ENCODE data around the gene CNTNAP2.
"Not testable (repeated sequence)": the region's sequence is repeated elsewhere in the genome, so short reads cannot be mapped to it uniquely, and the experiment has no call there.

CNTNAP2 gene

GRCh38 chr7:148436571-148436970, 2320.0 kb downstream of the CNTNAP2 start:
- no peak for TF ChIP-seq CTCF (conservative IDR thresholded peaks at IDR 0.05; ENCODE audit: control insufficient read depth, insufficient read depth, low read depth, low read length)
- DNase-seq (ENCODE audit: low read depth), result no peak
- H3K4me3 ChIP-seq (ENCODE audit: control insufficient read depth, low read depth, low read length), result no peak overlapping the region

- TF ChIP-seq CTCF (conservative IDR thresholded peaks at IDR 0.05; ENCODE audit: control insufficient read depth, insufficient read depth, low read depth, low read length), result no peak
- H3K4me3 ChIP-seq (ENCODE audit: control insufficient read depth, low read depth, low read length), result no peak overlapping the region
- no peak for DNase-seq (ENCODE audit: low read depth)
These were observed 2320.4 kb downstream of the CNTNAP2 start for GRCh38 chr7:148437043-148437442.

- no peak for TF ChIP-seq CTCF (conservative IDR thresholded peaks at IDR 0.05; ENCODE audit: control insufficient read depth, insufficient read depth, low read depth, low read length)
- H3K4me3 ChIP-seq (ENCODE audit: control insufficient read depth, low read depth, low read length), result no peak overlapping the region
- DNase-seq (ENCODE audit: low read depth), result no peak
These were observed 2325.6 kb downstream of the CNTNAP2 start for GRCh38 chr7:148442141-148442655.

- no peak for DNase-seq (ENCODE audit: low read depth)
- no peak overlapping the region for H3K4me3 ChIP-seq (ENCODE audit: control insufficient read depth, low read depth, low read length)
- TF ChIP-seq CTCF (conservative IDR thresholded peaks at IDR 0.05; ENCODE audit: control insufficient read depth, insufficient read depth, low read depth, low read length), result no peak
These were observed 2326.3 kb downstream of the CNTNAP2 start for GRCh38 chr7:148442933-148443332.

- DNase-seq (ENCODE audit: low read depth), result no peak
- TF ChIP-seq CTCF (conservative IDR thresholded peaks at IDR 0.05; ENCODE audit: control insufficient read depth, insufficient read depth, low read depth, low read length), result no peak
- H3K4me3 ChIP-seq (ENCODE audit: control insufficient read depth, low read depth, low read length), result no peak overlapping the region
These were observed 2328.9 kb downstream of the CNTNAP2 start for GRCh38 chr7:148445260-148446044.

- DNase-seq (ENCODE audit: low read depth), result peak; percentile 21
- H3K4me3 ChIP-seq (ENCODE audit: control insufficient read depth, low read depth, low read length), result no peak overlapping the region
- TF ChIP-seq CTCF (conservative IDR thresholded peaks at IDR 0.05; ENCODE audit: control insufficient read depth, insufficient read depth, low read depth, low read length), result no peak
These were observed 2330.7 kb downstream of the CNTNAP2 start for GRCh38 chr7:148447221-148447849.

GRCh38 chr7:148451526-148451925, 2334.9 kb downstream of the CNTNAP2 start:
- not testable (repeated sequence) for H3K4me3 ChIP-seq (ENCODE audit: control insufficient read depth, low read depth, low read length); DNase-seq (ENCODE audit: low read depth)

All from fibroblast of mammary gland (primary cell).